Epithelial cell of esophagus (primary cell): ENCODE data around the gene GBE1.
"Not testable (repeated sequence)": the region's sequence is repeated elsewhere in the genome, so short reads cannot be mapped to it uniquely, and the experiment has no call there.

Source experiments
- DNase-seq: peaks from one replicate; pipeline ENCODE4 v3.0.0; 2010; ENCODE audit warnings: low read depth
- H3K4me3 ChIP-seq: 2 replicates; pipeline ENCODE4 v1.5.1; 2011; ENCODE audit warnings: mild to moderate bottlenecking, low read length, control low read depth
- TF ChIP-seq, protein P1 (sequence below): IDR thresholded peaks from 2 replicates; pipeline ENCODE4 v1.5.1; 2011; ENCODE audit warnings: low read depth, mild to moderate bottlenecking, low read length, control low read depth, inconsistent platforms; ENCODE audit not compliant: insufficient read depth; ENCODE audit errors: missing control alignments

Gene GBE1

GRCh38 chr3:81788610-81789009 lies 27.2 kb upstream of the GBE1 start:
- DNase-seq: no peak
- TF ChIP-seq, protein P1, sequence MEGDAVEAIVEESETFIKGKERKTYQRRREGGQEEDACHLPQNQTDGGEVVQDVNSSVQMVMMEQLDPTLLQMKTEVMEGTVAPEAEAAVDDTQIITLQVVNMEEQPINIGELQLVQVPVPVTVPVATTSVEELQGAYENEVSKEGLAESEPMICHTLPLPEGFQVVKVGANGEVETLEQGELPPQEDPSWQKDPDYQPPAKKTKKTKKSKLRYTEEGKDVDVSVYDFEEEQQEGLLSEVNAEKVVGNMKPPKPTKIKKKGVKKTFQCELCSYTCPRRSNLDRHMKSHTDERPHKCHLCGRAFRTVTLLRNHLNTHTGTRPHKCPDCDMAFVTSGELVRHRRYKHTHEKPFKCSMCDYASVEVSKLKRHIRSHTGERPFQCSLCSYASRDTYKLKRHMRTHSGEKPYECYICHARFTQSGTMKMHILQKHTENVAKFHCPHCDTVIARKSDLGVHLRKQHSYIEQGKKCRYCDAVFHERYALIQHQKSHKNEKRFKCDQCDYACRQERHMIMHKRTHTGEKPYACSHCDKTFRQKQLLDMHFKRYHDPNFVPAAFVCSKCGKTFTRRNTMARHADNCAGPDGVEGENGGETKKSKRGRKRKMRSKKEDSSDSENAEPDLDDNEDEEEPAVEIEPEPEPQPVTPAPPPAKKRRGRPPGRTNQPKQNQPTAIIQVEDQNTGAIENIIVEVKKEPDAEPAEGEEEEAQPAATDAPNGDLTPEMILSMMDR: no peak
- no peak overlapping the region for H3K4me3 ChIP-seq

- no peak overlapping the region for H3K4me3 ChIP-seq
- DNase-seq: no peak
- TF ChIP-seq, protein P1: no peak
Observed at GRCh38 chr3:81788044-81788443, 26.6 kb upstream of the GBE1 start.

DNA sequence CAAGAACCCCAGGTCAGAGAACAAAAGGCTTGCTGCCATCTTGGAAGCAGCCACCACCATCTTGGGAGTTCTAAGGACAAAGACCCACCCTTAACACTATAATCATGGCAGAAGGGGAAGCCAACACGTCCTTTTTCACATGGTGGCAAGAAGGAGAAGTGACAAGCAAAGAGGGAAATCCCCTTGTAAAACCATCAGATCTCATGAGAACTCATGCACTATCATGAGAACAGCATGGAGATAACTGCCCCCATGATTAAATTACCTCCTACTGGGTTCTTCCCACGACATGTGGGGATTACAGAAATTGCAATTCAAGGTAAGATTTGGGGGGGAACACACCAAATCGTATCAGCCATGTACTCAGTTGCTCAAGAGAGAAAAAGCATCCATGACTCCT lies 21.1 kb upstream of the GBE1 start:
- TF ChIP-seq, protein P1: no peak
- DNase-seq: no peak
- no peak overlapping the region for H3K4me3 ChIP-seq

- H3K4me3 ChIP-seq: no peak overlapping the region
- no peak for DNase-seq
- TF ChIP-seq, protein P1: no peak
Observed at GRCh38 chr3:81778678-81779182, 17.3 kb upstream of the GBE1 start.

DNA sequence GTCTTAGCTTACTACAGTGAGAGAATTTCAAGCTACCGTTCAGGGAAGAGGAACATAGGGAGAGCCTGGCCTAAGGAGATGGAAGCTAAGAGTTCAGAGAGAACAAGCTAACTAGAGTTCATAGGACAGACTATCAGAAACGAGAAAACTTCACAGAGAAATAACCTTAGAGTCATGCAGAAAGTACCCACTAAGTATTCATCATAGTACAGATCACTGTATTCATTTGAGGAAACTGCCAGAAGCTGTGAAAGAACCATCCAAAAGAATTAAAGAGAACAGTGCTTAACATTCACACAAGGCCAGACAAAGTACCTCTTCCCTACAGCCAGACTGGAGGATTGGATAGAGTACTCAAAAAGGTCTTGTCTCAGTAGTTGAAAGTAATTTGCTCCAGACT lies 15.2 kb upstream of the GBE1 start:
- no peak overlapping the region for H3K4me3 ChIP-seq
- DNase-seq: no peak
- TF ChIP-seq, protein P1: no peak

DNA sequence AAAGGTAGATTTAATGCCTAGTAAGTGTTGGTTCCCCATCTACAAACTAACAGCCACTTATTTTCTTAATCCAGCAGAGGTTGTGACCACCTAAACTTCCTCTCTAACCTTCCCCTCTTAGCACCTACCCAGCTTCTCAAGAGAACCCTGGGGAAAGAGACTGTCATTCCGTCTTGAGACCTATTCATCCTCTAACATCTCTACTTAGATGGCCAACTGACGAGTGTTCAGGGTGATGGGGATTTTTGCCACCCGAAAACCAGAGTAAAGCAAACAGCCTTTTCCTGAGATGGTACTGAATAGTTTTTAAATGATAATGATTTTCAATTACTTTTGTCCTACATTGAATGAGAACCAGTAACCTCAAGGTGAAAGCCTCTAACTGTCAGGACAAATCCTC lies 9.3 kb upstream of the GBE1 start:
- TF ChIP-seq, protein P1: no peak
- DNase-seq: no peak

GRCh38 chr3:81769299-81769698 lies 7.9 kb upstream of the GBE1 start:
- DNase-seq: no peak
- no peak overlapping the region for H3K4me3 ChIP-seq
- TF ChIP-seq, protein P1: no peak

More for the DNA sequence above, 9.3 kb upstream of the GBE1 start:
- H3K4me3 ChIP-seq: no peak overlapping the region

- H3K4me3 ChIP-seq, DNase-seq: not testable (repeated sequence)
Observed at GRCh38 chr3:81767250-81767859, 5.9 kb upstream of the GBE1 start.
